VCaP (cell line): ENCODE data around the gene PLEKHA6.

Experiments
- H3K27ac ChIP-seq: fragments of 450-650 bp; 2 replicates; pipeline ENCODE4 v1.5.1; 2017
- CTCF ChIP-seq: fragments of 450-650 bp; conservative IDR thresholded peaks from 2 replicates; pipeline ENCODE4 v1.5.1; 2017; ENCODE audit warnings: mild to moderate bottlenecking, moderate library complexity

The PLEKHA6 gene

GRCh38 chr1:204201348-204202040, 158.2 kb downstream of the PLEKHA6 start:
- H3K27ac ChIP-seq, result no peak overlapping the region

GRCh38 chr1:204199579-204199978, 160.2 kb downstream of the PLEKHA6 start:
- no peak for TF ChIP-seq CTCF
- no peak overlapping the region for H3K27ac ChIP-seq

More at GRCh38 chr1:204201348-204202040, 158.2 kb downstream of the PLEKHA6 start:
- TF ChIP-seq CTCF, result no peak

- no peak for TF ChIP-seq CTCF
- H3K27ac ChIP-seq, result no peak overlapping the region
Measured at GRCh38 chr1:204198348-204199340, 161.1 kb downstream of the PLEKHA6 start.

- H3K27ac ChIP-seq, result no peak overlapping the region; the same call in 1 of the 2 replicates
- no peak for TF ChIP-seq CTCF
Measured at GRCh38 chr1:204197068-204197467, 162.7 kb downstream of the PLEKHA6 start.

GRCh38 chr1:204196068-204196795, 163.5 kb downstream of the PLEKHA6 start, which contains the start of gene KISS1:
Gene KISS1 (minus strand): TSS chr1:204196491. CDS start chr1:204192876, 3,615 bp downstream.
- TF ChIP-seq CTCF, result no peak
- no peak within 1 kb of the TSS; the same call in 1 of the 2 replicates for H3K27ac ChIP-seq

- H3K27ac ChIP-seq, result no peak overlapping the region
Measured at GRCh38 chr1:204194771-204195170, 165.0 kb downstream of the PLEKHA6 start.

More at GRCh38 chr1:204194771-204195170, 165.0 kb downstream of the PLEKHA6 start:
- no peak for TF ChIP-seq CTCF
